NB4 (cell line): ENCODE results near the gene OR51S1.

Experiments
- MAX ChIP-seq: IDR thresholded peaks from 2 replicates; pipeline ENCODE4 v1.6.1; 2011; ENCODE audit warnings: low read depth, low read length
- MYC ChIP-seq: IDR thresholded peaks from 2 replicates; pipeline ENCODE4 v1.6.1; 2011; ENCODE audit warnings: low read depth, low read length
- POLR2A ChIP-seq: IDR thresholded peaks from 2 replicates; pipeline ENCODE4 v1.6.1; 2011; ENCODE audit warnings: mild to moderate bottlenecking; ENCODE audit not compliant: insufficient read length; ENCODE audit errors: extremely low read depth
- TF ChIP-seq, protein P1 (sequence below): IDR thresholded peaks from one replicate; pipeline ENCODE4 v1.5.1; 2012; ENCODE audit warnings: low read depth, low read length

- TF ChIP-seq, protein P1, sequence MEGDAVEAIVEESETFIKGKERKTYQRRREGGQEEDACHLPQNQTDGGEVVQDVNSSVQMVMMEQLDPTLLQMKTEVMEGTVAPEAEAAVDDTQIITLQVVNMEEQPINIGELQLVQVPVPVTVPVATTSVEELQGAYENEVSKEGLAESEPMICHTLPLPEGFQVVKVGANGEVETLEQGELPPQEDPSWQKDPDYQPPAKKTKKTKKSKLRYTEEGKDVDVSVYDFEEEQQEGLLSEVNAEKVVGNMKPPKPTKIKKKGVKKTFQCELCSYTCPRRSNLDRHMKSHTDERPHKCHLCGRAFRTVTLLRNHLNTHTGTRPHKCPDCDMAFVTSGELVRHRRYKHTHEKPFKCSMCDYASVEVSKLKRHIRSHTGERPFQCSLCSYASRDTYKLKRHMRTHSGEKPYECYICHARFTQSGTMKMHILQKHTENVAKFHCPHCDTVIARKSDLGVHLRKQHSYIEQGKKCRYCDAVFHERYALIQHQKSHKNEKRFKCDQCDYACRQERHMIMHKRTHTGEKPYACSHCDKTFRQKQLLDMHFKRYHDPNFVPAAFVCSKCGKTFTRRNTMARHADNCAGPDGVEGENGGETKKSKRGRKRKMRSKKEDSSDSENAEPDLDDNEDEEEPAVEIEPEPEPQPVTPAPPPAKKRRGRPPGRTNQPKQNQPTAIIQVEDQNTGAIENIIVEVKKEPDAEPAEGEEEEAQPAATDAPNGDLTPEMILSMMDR = no peak
- TF ChIP-seq POLR2A (no peak), MYC (no peak), MAX (no peak)
Observed at GRCh38 chr11:4887591-4887990, 38.6 kb upstream of the OR51S1 start.
